Measurements from ENCODE around the gene ALDOC. TPM values are rescaled to one million over a fixed set of nuclear protein-coding genes. Genes with fewer than 3 reads are reported as not detected.
A peak's percentile ranks its signal among the peaks of the same experiment; 100 is the strongest.

The ALDOC gene
- total and polyA plus RNA-seq, 2 of the 13 experiments (the other 11 are each of a cell fraction or from before 2014, with no cell fraction given) = 15.4 to 60.9 TPM

DNA sequence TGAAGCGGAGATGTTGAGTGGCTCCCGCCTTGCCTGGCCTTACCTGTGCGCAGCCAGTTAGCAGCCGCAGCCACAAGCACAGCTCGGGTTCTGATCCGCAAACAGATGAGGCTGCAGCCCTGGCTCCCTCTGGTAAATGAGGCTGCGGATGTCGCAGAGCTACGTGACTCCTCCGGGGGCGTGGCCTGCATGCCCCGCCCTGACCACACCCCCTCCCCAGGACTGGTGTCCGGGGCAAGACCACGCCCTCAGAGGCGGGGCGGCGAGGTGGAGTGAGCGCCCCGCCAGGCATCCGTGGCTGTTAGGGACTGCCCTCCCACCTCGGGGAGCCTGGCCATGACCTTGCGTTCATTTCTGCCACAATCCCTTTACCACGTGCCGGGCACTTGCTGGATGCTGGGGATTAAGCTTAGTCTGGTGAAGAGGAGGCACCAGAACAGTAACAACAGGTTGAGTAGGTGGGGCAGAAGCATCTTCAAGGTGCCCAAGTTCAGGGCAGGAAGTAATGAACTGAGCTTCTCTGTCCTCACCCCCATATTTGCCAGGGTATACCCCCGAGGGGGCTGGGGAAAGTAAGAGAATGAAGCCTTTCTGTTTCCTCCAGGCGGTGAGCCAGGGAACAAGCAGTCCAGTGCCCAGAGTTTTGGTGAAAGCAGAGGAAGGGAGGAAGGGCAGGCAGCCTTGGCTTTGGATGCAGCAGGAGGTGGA is at the start of gene ALDOC (continued):
- TF ChIP-seq, protein P1, sequence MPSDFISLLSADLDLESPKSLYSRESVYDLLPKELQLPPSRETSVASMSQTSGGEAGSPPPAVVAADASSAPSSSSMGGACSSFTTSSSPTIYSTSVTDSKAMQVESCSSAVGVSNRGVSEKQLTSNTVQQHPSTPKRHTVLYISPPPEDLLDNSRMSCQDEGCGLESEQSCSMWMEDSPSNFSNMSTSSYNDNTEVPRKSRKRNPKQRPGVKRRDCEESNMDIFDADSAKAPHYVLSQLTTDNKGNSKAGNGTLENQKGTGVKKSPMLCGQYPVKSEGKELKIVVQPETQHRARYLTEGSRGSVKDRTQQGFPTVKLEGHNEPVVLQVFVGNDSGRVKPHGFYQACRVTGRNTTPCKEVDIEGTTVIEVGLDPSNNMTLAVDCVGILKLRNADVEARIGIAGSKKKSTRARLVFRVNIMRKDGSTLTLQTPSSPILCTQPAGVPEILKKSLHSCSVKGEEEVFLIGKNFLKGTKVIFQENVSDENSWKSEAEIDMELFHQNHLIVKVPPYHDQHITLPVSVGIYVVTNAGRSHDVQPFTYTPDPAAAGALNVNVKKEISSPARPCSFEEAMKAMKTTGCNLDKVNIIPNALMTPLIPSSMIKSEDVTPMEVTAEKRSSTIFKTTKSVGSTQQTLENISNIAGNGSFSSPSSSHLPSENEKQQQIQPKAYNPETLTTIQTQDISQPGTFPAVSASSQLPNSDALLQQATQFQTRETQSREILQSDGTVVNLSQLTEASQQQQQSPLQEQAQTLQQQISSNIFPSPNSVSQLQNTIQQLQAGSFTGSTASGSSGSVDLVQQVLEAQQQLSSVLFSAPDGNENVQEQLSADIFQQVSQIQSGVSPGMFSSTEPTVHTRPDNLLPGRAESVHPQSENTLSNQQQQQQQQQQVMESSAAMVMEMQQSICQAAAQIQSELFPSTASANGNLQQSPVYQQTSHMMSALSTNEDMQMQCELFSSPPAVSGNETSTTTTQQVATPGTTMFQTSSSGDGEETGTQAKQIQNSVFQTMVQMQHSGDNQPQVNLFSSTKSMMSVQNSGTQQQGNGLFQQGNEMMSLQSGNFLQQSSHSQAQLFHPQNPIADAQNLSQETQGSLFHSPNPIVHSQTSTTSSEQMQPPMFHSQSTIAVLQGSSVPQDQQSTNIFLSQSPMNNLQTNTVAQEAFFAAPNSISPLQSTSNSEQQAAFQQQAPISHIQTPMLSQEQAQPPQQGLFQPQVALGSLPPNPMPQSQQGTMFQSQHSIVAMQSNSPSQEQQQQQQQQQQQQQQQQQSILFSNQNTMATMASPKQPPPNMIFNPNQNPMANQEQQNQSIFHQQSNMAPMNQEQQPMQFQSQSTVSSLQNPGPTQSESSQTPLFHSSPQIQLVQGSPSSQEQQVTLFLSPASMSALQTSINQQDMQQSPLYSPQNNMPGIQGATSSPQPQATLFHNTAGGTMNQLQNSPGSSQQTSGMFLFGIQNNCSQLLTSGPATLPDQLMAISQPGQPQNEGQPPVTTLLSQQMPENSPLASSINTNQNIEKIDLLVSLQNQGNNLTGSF (CRISPR knock-in tag; IDR thresholded peaks at IDR 0.05) = 0 out of 2 replicates have a peak, but pooled peaks have one; percentile 23
- TF ChIP-seq TBP (CRISPR knock-in tag; IDR thresholded peaks at IDR 0.05) (no peak), CEBPG (CRISPR knock-in tag; IDR thresholded peaks at IDR 0.05) (peak; percentile 33; the same call in 1 of the 2 replicates), ZNF20 (CRISPR knock-in tag; IDR thresholded peaks at IDR 0.05) (no peak), SIX1 (CRISPR knock-in tag; IDR thresholded peaks at IDR 0.05; ENCODE audit: borderline replicate concordance) (no peak), PRPF4 (IDR thresholded peaks at IDR 0.05; ENCODE audit: low read depth, low read length, poor library complexity, severe bottlenecking) (no peak), ZNF550 (CRISPR knock-in tag; IDR thresholded peaks at IDR 0.05; ENCODE audit: borderline replicate concordance) (no peak), ZNF724P (CRISPR knock-in tag; IDR thresholded peaks at IDR 0.05; ENCODE audit: borderline replicate concordance) (no peak), ZBTB3 (CRISPR knock-in tag; IDR thresholded peaks at IDR 0.05; ENCODE audit: borderline replicate concordance, low read depth) (peak; percentile 44; the same call in 1 of the 2 replicates), TP53 (CRISPR knock-in tag; conservative IDR thresholded peaks at IDR 0.05) (no peak), SAFB2 (CRISPR knock-in tag; IDR thresholded peaks at IDR 0.05; ENCODE audit: borderline replicate concordance, low read depth) (peak; percentile 77; the same call in 1 of the 2 replicates), NFE2 (CRISPR knock-in tag; IDR thresholded peaks at IDR 0.05) (no peak), ZNF879 (CRISPR knock-in tag; IDR thresholded peaks at IDR 0.05) (no peak), NR1H2 (CRISPR knock-in tag; IDR thresholded peaks at IDR 0.05; ENCODE audit: borderline replicate concordance, low read depth) (no peak), KLF9 (CRISPR knock-in tag; IDR thresholded peaks at IDR 0.05; ENCODE audit: low read depth) (no peak), KDM1A (CRISPR knock-in tag; IDR thresholded peaks at IDR 0.05) (no peak; the same call in 1 of the 2 replicates), ZNF343 (CRISPR knock-in tag; IDR thresholded peaks at IDR 0.05) (no peak), TSC22D2 (CRISPR knock-in tag; IDR thresholded peaks at IDR 0.05; ENCODE audit: borderline replicate concordance) (no peak)
- TF ChIP-seq, protein P2, sequence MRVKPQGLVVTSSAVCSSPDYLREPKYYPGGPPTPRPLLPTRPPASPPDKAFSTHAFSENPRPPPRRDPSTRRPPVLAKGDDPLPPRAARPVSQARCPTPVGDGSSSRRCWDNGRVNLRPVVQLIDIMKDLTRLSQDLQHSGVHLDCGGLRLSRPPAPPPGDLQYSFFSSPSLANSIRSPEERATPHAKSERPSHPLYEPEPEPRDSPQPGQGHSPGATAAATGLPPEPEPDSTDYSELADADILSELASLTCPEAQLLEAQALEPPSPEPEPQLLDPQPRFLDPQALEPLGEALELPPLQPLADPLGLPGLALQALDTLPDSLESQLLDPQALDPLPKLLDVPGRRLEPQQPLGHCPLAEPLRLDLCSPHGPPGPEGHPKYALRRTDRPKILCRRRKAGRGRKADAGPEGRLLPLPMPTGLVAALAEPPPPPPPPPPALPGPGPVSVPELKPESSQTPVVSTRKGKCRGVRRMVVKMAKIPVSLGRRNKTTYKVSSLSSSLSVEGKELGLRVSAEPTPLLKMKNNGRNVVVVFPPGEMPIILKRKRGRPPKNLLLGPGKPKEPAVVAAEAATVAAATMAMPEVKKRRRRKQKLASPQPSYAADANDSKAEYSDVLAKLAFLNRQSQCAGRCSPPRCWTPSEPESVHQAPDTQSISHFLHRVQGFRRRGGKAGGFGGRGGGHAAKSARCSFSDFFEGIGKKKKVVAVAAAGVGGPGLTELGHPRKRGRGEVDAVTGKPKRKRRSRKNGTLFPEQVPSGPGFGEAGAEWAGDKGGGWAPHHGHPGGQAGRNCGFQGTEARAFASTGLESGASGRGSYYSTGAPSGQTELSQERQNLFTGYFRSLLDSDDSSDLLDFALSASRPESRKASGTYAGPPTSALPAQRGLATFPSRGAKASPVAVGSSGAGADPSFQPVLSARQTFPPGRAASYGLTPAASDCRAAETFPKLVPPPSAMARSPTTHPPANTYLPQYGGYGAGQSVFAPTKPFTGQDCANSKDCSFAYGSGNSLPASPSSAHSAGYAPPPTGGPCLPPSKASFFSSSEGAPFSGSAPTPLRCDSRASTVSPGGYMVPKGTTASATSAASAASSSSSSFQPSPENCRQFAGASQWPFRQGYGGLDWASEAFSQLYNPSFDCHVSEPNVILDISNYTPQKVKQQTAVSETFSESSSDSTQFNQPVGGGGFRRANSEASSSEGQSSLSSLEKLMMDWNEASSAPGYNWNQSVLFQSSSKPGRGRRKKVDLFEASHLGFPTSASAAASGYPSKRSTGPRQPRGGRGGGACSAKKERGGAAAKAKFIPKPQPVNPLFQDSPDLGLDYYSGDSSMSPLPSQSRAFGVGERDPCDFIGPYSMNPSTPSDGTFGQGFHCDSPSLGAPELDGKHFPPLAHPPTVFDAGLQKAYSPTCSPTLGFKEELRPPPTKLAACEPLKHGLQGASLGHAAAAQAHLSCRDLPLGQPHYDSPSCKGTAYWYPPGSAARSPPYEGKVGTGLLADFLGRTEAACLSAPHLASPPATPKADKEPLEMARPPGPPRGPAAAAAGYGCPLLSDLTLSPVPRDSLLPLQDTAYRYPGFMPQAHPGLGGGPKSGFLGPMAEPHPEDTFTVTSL (CRISPR knock-in tag; IDR thresholded peaks at IDR 0.05; ENCODE audit: borderline replicate concordance) = no peak
- TF ChIP-seq, protein P3, sequence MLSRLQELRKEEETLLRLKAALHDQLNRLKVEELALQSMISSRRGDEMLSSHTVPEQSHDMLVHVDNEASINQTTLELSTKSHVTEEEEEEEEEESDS (CRISPR knock-in tag; IDR thresholded peaks at IDR 0.05; ENCODE audit: borderline replicate concordance) = no peak
